ENCODE measurements around the gene NEBL. TPM values are rescaled to one million over a fixed set of nuclear protein-coding genes. Genes with fewer than 3 reads are reported as not detected.
"Not testable (repeated sequence)": the region's sequence is repeated elsewhere in the genome, so short reads cannot be mapped to it uniquely, and the experiment has no call there.

NEBL gene
- 0.74 TPM for total RNA-seq (ENCODE audit: unreplicated experiment)
- long read RNA-seq, partial matches to known transcripts: 0 of 1 reads
- long read RNA-seq, other reads (novel, unspliced or antisense): 1 of 1 reads

GRCh38 chr10:20897146-20897825 lies at the start of gene NEBL:
Gene NEBL, minus strand, starts transcription at chr10:20897311. Its CDS starts 106 bp downstream, at chr10:20897205.
- Mint-ChIP-seq H3K9me3 (ENCODE audit: unreplicated experiment) (no peaks in the 10 kb centered on the region), H3K4me1 (ENCODE audit: low read depth, unreplicated experiment) (no peaks in the 10 kb centered on the region), H3K36me3 (ENCODE audit: unreplicated experiment) (no peaks in the 10 kb centered on the region), H3K27me3 (ENCODE audit: unreplicated experiment) (no peaks in the 10 kb centered on the region), H3K27ac (ENCODE audit: unreplicated experiment) (no peak within 1 kb of the TSS), H3K4me3 (ENCODE audit: unreplicated experiment) (no peak within 1 kb of the TSS)
- TF ChIP-seq CTCF (IDR thresholded peaks at IDR 0.05; ENCODE audit: partially characterized antibody, unreplicated experiment): no peak
- DNase-seq: no peak

- Mint-ChIP-seq H3K27ac (ENCODE audit: unreplicated experiment) (no peak overlapping the region), H3K4me1 (ENCODE audit: low read depth, unreplicated experiment) (peaks cover 13% of the 10 kb centered on the region), H3K4me3 (ENCODE audit: unreplicated experiment) (no peak overlapping the region), H3K36me3 (ENCODE audit: unreplicated experiment) (no peaks in the 10 kb centered on the region), H3K27me3 (ENCODE audit: unreplicated experiment) (no peaks in the 10 kb centered on the region), H3K9me3 (ENCODE audit: unreplicated experiment) (no peaks in the 10 kb centered on the region)
- TF ChIP-seq CTCF (IDR thresholded peaks at IDR 0.05; ENCODE audit: partially characterized antibody, unreplicated experiment): no peak
- no peak for DNase-seq
Measured at GRCh38 chr10:20945546-20946332, 48.6 kb upstream of the NEBL start.

GRCh38 chr10:20944789-20945502 lies 47.8 kb upstream of the NEBL start:
- DNase-seq: no peak
- TF ChIP-seq CTCF (IDR thresholded peaks at IDR 0.05; ENCODE audit: partially characterized antibody, unreplicated experiment): no peak
- no peaks in the 10 kb centered on the region for H3K36me3 Mint-ChIP-seq (ENCODE audit: unreplicated experiment)
- H3K9me3 Mint-ChIP-seq (ENCODE audit: unreplicated experiment): no peaks in the 10 kb centered on the region
- no peak overlapping the region for H3K4me3 Mint-ChIP-seq (ENCODE audit: unreplicated experiment)
- H3K27ac Mint-ChIP-seq (ENCODE audit: unreplicated experiment): no peak overlapping the region
- peaks cover 13% of the 10 kb centered on the region for H3K4me1 Mint-ChIP-seq (ENCODE audit: low read depth, unreplicated experiment)
- no peaks in the 10 kb centered on the region for H3K27me3 Mint-ChIP-seq (ENCODE audit: unreplicated experiment)

- H3K36me3 Mint-ChIP-seq (ENCODE audit: unreplicated experiment): peaks cover 13% of the 10 kb centered on the region
- not testable (repeated sequence) for H3K4me3 Mint-ChIP-seq (ENCODE audit: unreplicated experiment); H3K9me3 Mint-ChIP-seq (ENCODE audit: unreplicated experiment); DNase-seq; H3K27me3 Mint-ChIP-seq (ENCODE audit: unreplicated experiment); H3K4me1 Mint-ChIP-seq (ENCODE audit: low read depth, unreplicated experiment); H3K27ac Mint-ChIP-seq (ENCODE audit: unreplicated experiment)
Measured at GRCh38 chr10:20939414-20939813, 42.3 kb upstream of the NEBL start.

GRCh38 chr10:20936396-20936795 lies 39.3 kb upstream of the NEBL start:
- DNase-seq: no peak
- Mint-ChIP-seq H3K36me3 (ENCODE audit: unreplicated experiment) (peaks cover 13% of the 10 kb centered on the region), H3K4me3 (ENCODE audit: unreplicated experiment) (no peak overlapping the region), H3K27ac (ENCODE audit: unreplicated experiment) (no peak overlapping the region), H3K27me3 (ENCODE audit: unreplicated experiment) (no peaks in the 10 kb centered on the region), H3K4me1 (ENCODE audit: low read depth, unreplicated experiment) (no peaks in the 10 kb centered on the region), H3K9me3 (ENCODE audit: unreplicated experiment) (peaks cover 3% of the 10 kb centered on the region)
- TF ChIP-seq CTCF (IDR thresholded peaks at IDR 0.05; ENCODE audit: partially characterized antibody, unreplicated experiment): no peak

Data from glutamatergic neuron (in vitro differentiated cells).